PC-3 (cell line): Measurements from ENCODE around the gene C4orf50.

Source experiments
- CTCF ChIP-seq: fragments of 300-600 bp; sonication (generic); conservative IDR thresholded peaks from 2 replicates; pipeline ENCODE4 v1.5.1; 2017; ENCODE audit warnings: antibody characterized with exemption, low read depth, mild to moderate bottlenecking, low read length
- EZH2 ChIP-seq: fragments of 300-600 bp; sonication (generic); IDR thresholded peaks from one replicate; pipeline ENCODE4 v1.6.1; 2017; ENCODE audit warnings: antibody characterized with exemption, mild to moderate bottlenecking, low read length; ENCODE audit not compliant: unreplicated experiment

- TF ChIP-seq CTCF (no peak), EZH2 (no peak)
These were observed 9.9 kb upstream of the C4orf50 start for GRCh38 chr4:6028168-6028567.
